HCT116 (cell line): Measurements from ENCODE around the gene OSBPL10. TPM values are rescaled to one million over a fixed set of nuclear protein-coding genes. Genes with fewer than 3 reads are reported as not detected.

Experiments
- ATAC-seq: fragments of 200-7000 bp; cut with Tn5 transposase; 2 replicates; pipeline ENCODE4 v1.9.1; 2020; ENCODE audit warnings: mild to moderate bottlenecking, moderate library complexity
- BruUV-seq: library from RNA; stranded (reverse); fragments of 400-500 nt; replicated peaks from 2 replicates; lab custom pipeline; 2021; lab: Mats Ljungman, UMichigan
- CTCF ChIA-PET: fragments of 300-600 bp; sonication (Branson Sonifier 250); formaldehyde crosslinking; loops from one replicate; lab custom pipeline; 2021; ENCODE audit warnings: antibody characterized with exemption; lab: Charles Lee
- POLR2A ChIA-PET: fragments of 300-600, 350-600 bp; sonication (Branson Sonifier 250); formaldehyde crosslinking; loops from one replicate; lab custom pipeline; 2021; ENCODE audit warnings: antibody characterized with exemption; lab: Charles Lee
- RAD21 ChIA-PET, 2 experiments: fragments of 300-600 bp; sonication (Branson Sonifier 250); formaldehyde crosslinking; loops; one replicate each; lab custom pipeline; 2023; ENCODE audit warnings: low total read pairs in 2 of 2; ENCODE audit not compliant: uncharacterized antibody in 2 of 2, unreplicated experiment in 2 of 2, low non-redundant PET in 1 of 2; lab: Charles Lee
- DNase-seq: peaks from one replicate; pipeline ENCODE4 v3.0.0-alpha.2; 2010; ENCODE audit warnings: low read depth, low spot score
- H2AFZ ChIP-seq: fragments of 200-600 bp; shearing (Covaris generic), sonication (generic); 2 replicates; pipeline ENCODE4 v1.6.1; 2017; ENCODE audit warnings: low read depth, mixed run types, mixed read lengths, antibody characterized with exemption, low read length; ENCODE audit not compliant: poor library complexity, severe bottlenecking
- H3K27ac ChIP-seq: 2 replicates; pipeline ENCODE4 v1.5.1; 2012; ENCODE audit warnings: low read depth, low read length
- H3K27me3 ChIP-seq: fragments of 200-600 bp; sonication (generic); 2 replicates; pipeline ENCODE4 v1.6.1; 2016; ENCODE audit warnings: mixed run types, low read length, mixed read lengths; ENCODE audit not compliant: insufficient read depth
- H3K36me3 ChIP-seq, 2 experiments: fragments of 200-500 bp in 1 of 2; fragments of 200-600 bp in 1 of 2; sonication (Bioruptor generic) in 1 of 2; sonication (generic) in 1 of 2; 2 replicates each; pipeline versions ENCODE4 v1.5.1 to v1.6.1; 2014 to 2016; ENCODE audit warnings: low read length in 2 of 2, inconsistent platforms in 1 of 2, mixed read lengths in 1 of 2, mixed run types in 1 of 2; ENCODE audit not compliant: insufficient read depth in 2 of 2, control insufficient read depth in 1 of 2
- H3K4me1 ChIP-seq, 2 experiments: fragments of 200-600 bp in 1 of 2; sonication (generic) in 1 of 2; 2 replicates each; pipeline versions ENCODE4 v1.5.1 to v1.6.1; 2012 to 2017; ENCODE audit warnings: low read length in 2 of 2, inconsistent platforms in 1 of 2, mild to moderate bottlenecking in 1 of 2, mixed read lengths in 1 of 2, mixed run types in 1 of 2, moderate library complexity in 1 of 2; ENCODE audit not compliant: insufficient read depth in 2 of 2, control insufficient read depth in 1 of 2
- H3K4me2 ChIP-seq: fragments of 200-600 bp; sonication (generic); 2 replicates; pipeline ENCODE4 v1.6.1; 2017; ENCODE audit warnings: mixed run types, low read length, mixed read lengths
- H3K4me3 ChIP-seq, 2 experiments: fragments of 200-600 bp in 1 of 2; sonication (generic) in 1 of 2; replicated peaks in 1 of 2; 2 replicates each; pipeline ENCODE4 v1.5.1; 2011 to 2016; ENCODE audit warnings: low read length in 2 of 2, control low read depth in 1 of 2, low read depth in 1 of 2, mild to moderate bottlenecking in 1 of 2, mixed read lengths in 1 of 2, mixed run types in 1 of 2
- H3K79me2 ChIP-seq: fragments of 200-600 bp; sonication (generic); 2 replicates; pipeline ENCODE4 v1.6.1; 2017; ENCODE audit warnings: mild to moderate bottlenecking, mixed run types, low read length, moderate library complexity, mixed read lengths; ENCODE audit not compliant: insufficient read depth
- H3K9ac ChIP-seq: fragments of 200-600 bp; sonication (generic); 2 replicates; pipeline ENCODE4 v1.6.1; 2016; ENCODE audit warnings: low read length, mixed read lengths
- H3K9me2 ChIP-seq: fragments of 200-600 bp; sonication (generic), shearing (Covaris generic); 2 replicates; pipeline ENCODE4 v1.6.1; 2017; ENCODE audit warnings: mixed run types, mild to moderate bottlenecking, moderate library complexity; ENCODE audit not compliant: insufficient read depth
- H3K9me3 ChIP-seq, 2 experiments: fragments of 200-500 bp in 1 of 2; fragments of 200-600 bp in 1 of 2; sonication (Bioruptor generic) in 1 of 2; sonication (generic) in 1 of 2; 2 replicates each; pipeline ENCODE4 v1.6.1; 2014 to 2017; ENCODE audit warnings: low read length in 2 of 2, mixed read lengths in 2 of 2, inconsistent platforms in 1 of 2, low read depth in 1 of 2, mild to moderate bottlenecking in 1 of 2, mixed run types in 1 of 2, moderate library complexity in 1 of 2; ENCODE audit not compliant: control insufficient read depth in 1 of 2, insufficient read depth in 1 of 2
- H4K20me1 ChIP-seq: fragments of 200-600 bp; sonication (generic), shearing (Covaris generic); 2 replicates; pipeline ENCODE4 v1.6.1; 2017; ENCODE audit warnings: mixed run types, mild to moderate bottlenecking, moderate library complexity; ENCODE audit not compliant: insufficient read depth
- CBX3 ChIP-seq: IDR thresholded peaks from 2 replicates; pipeline ENCODE4 v1.6.1; 2012; ENCODE audit warnings: low read depth
- CTCF ChIP-seq, 3 experiments: fragments of 200-600 bp in 1 of 3; sonication (generic) in 1 of 3; IDR thresholded peaks in 2 of 3; conservative IDR thresholded peaks in 1 of 3; 2 replicates each; pipeline ENCODE4 v1.5.1; 2012 to 2017; ENCODE audit warnings: low read depth in 2 of 3, low read length in 2 of 3, antibody characterized with exemption in 1 of 3, borderline replicate concordance in 1 of 3, control low read depth in 1 of 3, mild to moderate bottlenecking in 1 of 3, mixed read lengths in 1 of 3, mixed run types in 1 of 3, moderate library complexity in 1 of 3; ENCODE audit not compliant: insufficient read depth in 1 of 3
- EGR1 ChIP-seq: IDR thresholded peaks from 2 replicates; pipeline ENCODE4 v1.6.1; 2012; ENCODE audit warnings: low read depth
- JUND ChIP-seq: IDR thresholded peaks from 2 replicates; pipeline ENCODE4 v1.6.1; 2012
- POLR2AphosphoS5 ChIP-seq: IDR thresholded peaks from 2 replicates; pipeline ENCODE4 v1.6.1; 2011; ENCODE audit warnings: mild to moderate bottlenecking, low read depth, low read length, moderate library complexity
- TCF7L2 ChIP-seq: IDR thresholded peaks from 2 replicates; pipeline ENCODE4 v1.7.0; 2011; ENCODE audit warnings: borderline replicate concordance, inconsistent platforms; ENCODE audit not compliant: insufficient read depth, insufficient read length; ENCODE audit errors: extremely low read depth
- YY1 ChIP-seq: IDR thresholded peaks from 2 replicates; pipeline ENCODE4 v1.6.1; 2011; ENCODE audit warnings: low read length, low read depth, moderate library complexity, mild to moderate bottlenecking; ENCODE audit not compliant: insufficient replicate concordance; ENCODE audit errors: extremely low read depth
- intact Hi-C: fragments of 100-400 bp; cut with micrococcal nuclease; formaldehyde crosslinking; loops from 2 replicates; pipeline ENCODE4 v1.10.0; 2022
- total RNA-seq: library from RNA; stranded (reverse); gene quantifications from one replicate; pipeline ENCODE4 v1.2.1, GENCODE V29; 2021; ENCODE audit not compliant: unreplicated experiment

OSBPL10 gene
- total RNA-seq, 1 experiment from 2014 or later, result 25.8 TPM

GRCh38 chr3:31911124-31911523, 69.9 kb downstream of the OSBPL10 start:
- no TSS peak for BruUV-seq
- TF ChIP-seq JUND, result no peak
- TF ChIP-seq YY1, result no peak
- no peak for TF ChIP-seq TCF7L2
- no peak for TF ChIP-seq EGR1
- no peak for TF ChIP-seq CBX3
- no peak for TF ChIP-seq CTCF (IDR thresholded peaks at IDR 0.05 in 2 of 3, conservative IDR thresholded peaks at IDR 0.05 in 1 of 3; ENCODE audit: borderline replicate concordance in 1 of 3, insufficient read depth in 1 of 3, low read depth in 2 of 3, low read length in 2 of 3)
- no peak for DNase-seq
- POLR2A ChIA-PET, result no interaction called here
- intact Hi-C loops, result no loop called here
- H3K4me1 ChIP-seq, result no peaks in the 10 kb centered on the region; a peak in 2 of 4 replicates
- H3K4me3 ChIP-seq, result no peak overlapping the region
- RAD21 ChIA-PET, result no interaction called here
- no peak overlapping the region for H3K27ac ChIP-seq
- H3K9ac ChIP-seq, result no peak overlapping the region
- H3K27me3 ChIP-seq, result no peaks in the 10 kb centered on the region
- no peaks in the 10 kb centered on the region for H3K9me3 ChIP-seq
- ATAC-seq, result no peak
- CTCF ChIA-PET, result no interaction called here
- no peak overlapping the region for H2AFZ ChIP-seq
- H3K9me2 ChIP-seq, result no peaks in the 10 kb centered on the region
- no peak overlapping the region for H3K4me2 ChIP-seq
- H3K79me2 ChIP-seq, result no peaks in the 10 kb centered on the region
- H4K20me1 ChIP-seq, result no peaks in the 10 kb centered on the region
- no peaks in the 10 kb centered on the region for H3K36me3 ChIP-seq

- Histone ChIP-seq H3K4me3 (no peak overlapping the region), H3K27ac (no peak overlapping the region), H3K79me2 (0 out of 2 replicates have a peak, but pooled peaks cover under 1% of the 10 kb centered on the region), H3K27me3 (no peaks in the 10 kb centered on the region), H3K9ac (no peak overlapping the region), H3K4me1 (peaks cover 0 to 2% of the 10 kb centered on the region in 2 experiments; a peak in 2 of 4 replicates), H3K36me3 (no peaks in the 10 kb centered on the region), H4K20me1 (no peaks in the 10 kb centered on the region), H3K9me2 (no peaks in the 10 kb centered on the region), H3K9me3 (no peaks in the 10 kb centered on the region), H3K4me2 (no peak overlapping the region), H2AFZ (no peak overlapping the region)
- ATAC-seq (no peak), DNase-seq (no peak)
- TF ChIP-seq YY1, result no peak
- no peak for TF ChIP-seq CTCF (IDR thresholded peaks at IDR 0.05 in 2 of 3, conservative IDR thresholded peaks at IDR 0.05 in 1 of 3; ENCODE audit: borderline replicate concordance in 1 of 3, insufficient read depth in 1 of 3, low read depth in 2 of 3, low read length in 2 of 3)
- TF ChIP-seq POLR2AphosphoS5, result no peak
- CTCF ChIA-PET, result no interaction called here
- POLR2A ChIA-PET, result no interaction called here
- intact Hi-C loops, result no loop called here
- no TSS peak for BruUV-seq
- RAD21 ChIA-PET, result no interaction called here
These were observed 71.6 kb downstream of the OSBPL10 start for GRCh38 chr3:31909455-31909854.
